Activated CD8-positive, alpha-beta memory T cell treated with anti-CD3 and anti-CD28 coated beads, Interleukin-2, amount 50 U/mL, for 24 hours (primary cell): ENCODE data around the gene SF3B2.
A peak's percentile ranks its signal among the peaks of the same experiment; 100 is the strongest.
"Not testable (repeated sequence)": the region's sequence is repeated elsewhere in the genome, so short reads cannot be mapped to it uniquely, and the experiment has no call there.

Experiments used
- DNase-seq: peaks from one replicate; pipeline ENCODE4 v3.0.0-alpha.2; 2020; ENCODE audit errors: extremely low read depth

SF3B2 gene

DNA sequence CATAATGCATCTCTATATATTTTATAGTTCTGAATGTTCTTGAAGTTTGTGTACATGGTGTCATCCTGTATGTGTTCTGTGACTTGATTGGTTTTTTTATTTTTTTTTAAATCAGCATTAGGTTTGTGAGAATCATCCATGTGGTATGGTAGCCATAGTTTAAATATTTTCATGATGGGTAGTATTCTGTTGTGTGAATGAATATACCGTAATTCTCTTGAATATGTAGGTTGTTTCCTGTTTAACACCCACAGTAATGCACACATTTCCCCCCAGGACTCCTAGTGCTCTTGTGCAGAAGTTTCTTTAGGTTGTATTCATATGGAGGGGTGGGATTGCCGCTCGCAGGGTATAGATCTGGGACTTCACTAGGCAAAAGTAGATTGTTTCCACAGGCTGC, 19.9 kb downstream of the SF3B2 start:
- DNase-seq = no peak

DNA sequence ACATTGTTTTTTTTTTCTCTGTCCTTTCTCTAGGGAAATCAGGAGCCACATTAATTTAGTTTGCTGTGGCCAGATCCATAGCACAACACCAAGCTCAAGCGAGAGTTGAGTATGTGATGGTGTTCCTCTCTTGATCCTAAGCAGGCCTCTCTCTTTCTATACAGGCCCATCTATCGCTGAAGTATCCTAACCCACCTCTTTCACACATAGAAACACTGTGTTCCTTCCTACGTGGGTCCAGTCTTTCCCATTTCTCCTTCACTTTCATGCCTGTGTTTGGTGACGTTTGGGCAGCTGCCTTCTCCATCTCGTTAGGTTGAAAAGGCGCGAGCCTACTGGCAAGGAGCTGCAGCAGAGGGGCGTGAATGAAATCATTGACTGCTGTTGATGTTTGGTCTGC, 20.4 kb downstream of the SF3B2 start:
- no peak for DNase-seq

- no peak for DNase-seq
These were observed 21.5 kb downstream of the SF3B2 start for GRCh38 chr11:66073669-66074068.

- DNase-seq = no peak
These were observed 23.1 kb downstream of the SF3B2 start for GRCh38 chr11:66075273-66075672.

- no peak for DNase-seq
These were observed 24.4 kb downstream of the SF3B2 start for GRCh38 chr11:66076561-66076960.

- no peak for DNase-seq
These were observed 25.8 kb downstream of the SF3B2 start for GRCh38 chr11:66077927-66078326.

DNA sequence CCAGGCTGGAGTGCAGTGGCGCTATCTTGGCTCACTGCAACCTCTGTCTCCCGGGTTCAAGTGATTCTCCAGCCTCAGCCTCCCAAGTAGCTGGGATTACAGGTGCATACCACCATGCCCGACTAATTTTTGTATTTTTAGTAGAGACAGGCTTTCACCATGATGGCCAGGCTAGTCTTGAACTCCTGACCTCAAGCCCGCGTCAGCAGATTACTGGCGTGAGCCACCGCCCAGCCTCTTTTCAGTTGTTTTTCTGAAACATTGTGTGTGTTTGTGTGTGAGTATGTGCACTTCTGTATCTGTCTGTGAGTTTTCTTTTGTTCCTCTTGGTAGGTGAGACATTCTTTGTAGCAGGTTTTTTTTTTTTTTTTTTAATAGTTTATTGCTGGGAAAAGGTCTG, 26.8 kb downstream of the SF3B2 start:
- not testable (repeated sequence) for DNase-seq

DNA sequence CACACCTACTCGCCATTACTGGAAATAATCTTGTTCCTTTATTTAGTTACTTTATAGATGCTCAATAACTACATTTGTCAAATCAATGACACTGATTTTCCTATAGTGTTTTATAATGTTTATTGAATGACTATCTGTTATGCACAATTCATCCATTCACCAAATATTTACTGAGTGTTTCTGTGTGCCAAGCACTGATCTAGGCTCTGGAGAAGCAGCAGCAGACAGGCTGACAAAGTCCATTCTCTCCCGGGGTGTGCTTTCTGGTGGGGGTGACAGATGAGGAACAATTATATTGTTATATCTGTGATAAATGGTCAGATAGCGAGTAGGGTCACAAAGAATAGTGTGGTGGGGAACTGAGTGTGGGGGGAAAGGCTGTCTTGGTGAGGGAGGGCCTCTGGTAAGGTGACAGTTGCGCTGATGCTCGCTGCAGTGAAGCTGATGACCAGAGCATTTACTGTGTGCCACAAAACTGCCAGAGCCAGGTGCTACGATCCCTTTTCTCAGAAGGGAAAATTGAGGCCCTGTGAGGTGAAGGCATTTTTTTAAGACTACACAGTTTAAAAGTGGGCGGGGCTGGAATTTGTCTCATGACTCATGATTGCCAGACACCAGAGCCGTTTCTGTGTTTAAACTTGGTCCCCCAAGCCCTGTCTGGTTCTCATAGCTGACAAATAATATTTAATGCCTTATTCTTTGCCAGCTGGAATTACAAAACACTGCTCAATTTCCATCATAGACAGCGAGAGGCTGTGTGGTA, 28.1 kb downstream of the SF3B2 start:
- no peak for DNase-seq

DNA sequence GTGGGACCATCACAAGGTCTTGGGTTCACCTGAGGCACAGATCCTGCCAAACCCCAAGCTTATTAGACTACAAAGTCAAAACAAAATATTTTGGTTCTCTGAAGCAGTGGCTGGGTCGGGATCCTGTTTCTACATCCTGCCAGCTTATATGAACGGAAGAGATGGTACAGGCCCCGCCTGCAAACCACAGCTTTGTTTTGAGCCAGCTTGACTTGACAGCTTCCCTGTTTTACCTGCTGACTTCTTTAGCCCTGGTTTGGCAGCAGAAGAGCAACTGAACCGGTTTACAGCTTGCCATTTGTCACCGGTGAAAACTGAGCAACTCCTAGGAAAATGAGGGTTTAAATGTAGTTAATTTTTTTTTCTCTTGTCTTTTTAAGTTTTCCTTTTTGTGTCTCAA, 29.3 kb downstream of the SF3B2 start:
- no peak for DNase-seq

DNA sequence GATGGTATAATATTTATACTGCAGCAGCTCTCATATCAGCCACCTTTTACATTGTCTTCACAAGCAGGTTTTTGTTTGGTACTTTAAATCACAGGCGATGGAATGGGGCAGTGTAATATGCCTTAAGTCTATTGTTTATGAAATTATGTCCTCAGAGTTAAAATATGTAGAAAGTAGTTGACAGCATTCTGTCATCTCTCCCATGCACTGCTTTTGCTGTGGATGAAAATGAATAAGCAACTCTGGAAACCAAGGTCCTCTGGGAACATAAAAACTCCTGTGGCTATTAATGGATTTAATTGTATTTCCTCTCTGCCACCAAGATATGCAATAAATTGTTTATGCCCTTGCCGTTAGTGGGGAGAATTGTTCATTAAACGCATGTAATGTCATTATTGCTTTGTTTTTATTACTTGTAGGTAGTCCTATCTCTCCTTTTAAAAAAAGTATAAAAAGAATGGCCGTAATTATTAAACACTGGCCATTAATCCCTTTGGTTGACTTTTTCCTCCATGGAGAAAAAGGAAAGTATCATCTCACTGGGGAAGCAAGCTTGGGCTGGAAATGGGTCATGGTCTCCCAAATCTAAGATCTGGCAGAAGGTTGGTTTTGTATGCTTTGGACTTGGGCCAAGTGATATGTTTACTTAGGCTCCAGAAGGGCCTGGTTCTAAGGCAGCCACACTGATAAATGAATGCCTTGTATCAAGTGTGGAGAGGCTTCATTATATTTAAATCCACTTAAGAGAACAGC, 31.0 kb downstream of the SF3B2 start:
- DNase-seq = no peak

GRCh38 chr11:66083767-66084166, 31.6 kb downstream of the SF3B2 start:
- DNase-seq = no peak

GRCh38 chr11:66084821-66085475, 32.8 kb downstream of the SF3B2 start:
- DNase-seq = no peak

GRCh38 chr11:66087148-66087908, 35.2 kb downstream of the SF3B2 start:
- no peak for DNase-seq

GRCh38 chr11:66089067-66089466, 36.9 kb downstream of the SF3B2 start:
- DNase-seq = no peak

- DNase-seq = no peak
These were observed 38.1 kb downstream of the SF3B2 start for GRCh38 chr11:66090288-66090687.

GRCh38 chr11:66092125-66092524, 40.0 kb downstream of the SF3B2 start:
- not testable (repeated sequence) for DNase-seq

GRCh38 chr11:66099746-66100145, 47.6 kb downstream of the SF3B2 start:
- DNase-seq = not testable (repeated sequence)

- peak; percentile 27 for DNase-seq
These were observed 48.3 kb downstream of the SF3B2 start for GRCh38 chr11:66100272-66101065.

GRCh38 chr11:66101066-66101464, 48.9 kb downstream of the SF3B2 start:
- DNase-seq = no peak

DNA sequence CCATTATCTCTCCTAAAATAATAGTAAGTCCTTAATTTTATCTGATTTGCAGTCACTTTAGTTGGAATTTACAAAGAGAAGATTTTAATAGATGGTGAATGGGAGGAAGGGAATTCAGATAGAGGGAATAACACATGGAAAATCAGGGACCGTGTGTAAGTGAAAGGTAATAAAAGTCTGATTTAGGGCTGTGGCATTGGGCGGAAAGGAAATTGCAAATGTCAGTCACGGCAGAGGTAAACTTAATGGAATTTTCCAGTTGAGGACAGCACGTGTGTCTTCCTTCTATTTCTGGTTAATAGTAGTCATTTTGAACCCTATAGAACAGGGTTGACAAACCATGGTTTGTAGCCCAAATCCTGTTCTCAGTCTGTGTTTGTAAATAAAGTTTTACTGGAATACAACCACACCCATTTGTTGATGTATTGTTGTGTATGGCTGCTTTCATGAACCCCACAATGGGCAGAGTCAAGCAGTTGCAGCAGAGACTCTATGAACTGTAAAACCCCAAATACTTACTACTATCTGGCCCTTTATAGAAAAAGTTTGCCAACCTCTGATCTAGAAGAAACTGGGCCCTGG, 52.0 kb downstream of the SF3B2 start:
- no peak for DNase-seq
